ENCODE measurements around the gene CTNNA1. TPM values are rescaled to one million over a fixed set of nuclear protein-coding genes. Genes with fewer than 3 reads are reported as not detected.

The CTNNA1 gene
- total RNA-seq, 1 experiment from 2014 or later, result 1.9 TPM

GRCh38 chr5:138843316-138844124, 90.3 kb downstream of the CTNNA1 start:
- H3K9me2 ChIP-seq (replicated peaks; ENCODE audit: low read length), result no peaks in the 10 kb centered on the region
- ATAC-seq, result no peak
- intact Hi-C loops (cut with micrococcal nuclease), result no loop called here
- ChIA-PET CTCF (no interaction called here), POLR2A (ENCODE audit: unreplicated experiment) (no interaction called here)
- no peak overlapping the region for H3K4me2 ChIP-seq (ENCODE audit: low read length)
- H3K4me1 ChIP-seq (ENCODE audit: insufficient read depth, low read length), result no peaks in the 10 kb centered on the region
- BruUV-seq (replicated peaks), result no TSS peak
- H3K27ac ChIP-seq (ENCODE audit: low read length), result no peak overlapping the region
- no peaks in the 10 kb centered on the region for H3K9me3 ChIP-seq (ENCODE audit: low read length)
- no peaks in the 10 kb centered on the region for H3K36me3 ChIP-seq (ENCODE audit: low read depth, low read length)
- TF ChIP-seq EZH2 (IDR thresholded peaks at IDR 0.05; ENCODE audit: low read length, unreplicated experiment) (no peak), EZH2phosphoT487 (IDR thresholded peaks at IDR 0.05; ENCODE audit: borderline replicate concordance, low read length) (no peak), CTCF (conservative IDR thresholded peaks at IDR 0.05; ENCODE audit: low read depth, low read length) (no peak)
- H3K79me2 ChIP-seq (ENCODE audit: low read length), result no peaks in the 10 kb centered on the region
- DNase-seq, result no peak
- H3K27me3 ChIP-seq (ENCODE audit: low read length), result no peaks in the 10 kb centered on the region
- no peak overlapping the region for H3K9ac ChIP-seq (ENCODE audit: low read length)
- H3K4me3 ChIP-seq (ENCODE audit: low read length), result no peak overlapping the region
- no peaks in the 10 kb centered on the region for H3F3A ChIP-seq (ENCODE audit: low read length, unreplicated experiment)
- no peak overlapping the region for H2AFZ ChIP-seq (ENCODE audit: low read length)
- no peaks in the 10 kb centered on the region for H4K20me1 ChIP-seq (ENCODE audit: low read length)

GRCh38 chr5:138844125-138844461, 90.9 kb downstream of the CTNNA1 start:
- H3K27me3 ChIP-seq (ENCODE audit: low read length), result no peaks in the 10 kb centered on the region
- H3K9me3 ChIP-seq (ENCODE audit: low read length), result no peaks in the 10 kb centered on the region
- DNase-seq, result no peak
- no peak overlapping the region for H2AFZ ChIP-seq (ENCODE audit: low read length)
- H3K79me2 ChIP-seq (ENCODE audit: low read length), result no peaks in the 10 kb centered on the region
- H3K4me1 ChIP-seq (ENCODE audit: insufficient read depth, low read length), result no peaks in the 10 kb centered on the region
- no peaks in the 10 kb centered on the region for H4K20me1 ChIP-seq (ENCODE audit: low read length)
- H3F3A ChIP-seq (ENCODE audit: low read length, unreplicated experiment), result no peaks in the 10 kb centered on the region
- H3K9ac ChIP-seq (ENCODE audit: low read length), result no peak overlapping the region
- ATAC-seq, result no peak
- POLR2A ChIA-PET (ENCODE audit: unreplicated experiment), result no interaction called here
- H3K4me3 ChIP-seq (ENCODE audit: low read length), result no peak overlapping the region
- no peak overlapping the region for H3K27ac ChIP-seq (ENCODE audit: low read length)
- no peaks in the 10 kb centered on the region for H3K36me3 ChIP-seq (ENCODE audit: low read depth, low read length)
- intact Hi-C loops (cut with micrococcal nuclease), result no loop called here
- no peaks in the 10 kb centered on the region for H3K9me2 ChIP-seq (replicated peaks; ENCODE audit: low read length)
- no TSS peak for BruUV-seq (replicated peaks)
- TF ChIP-seq EZH2 (IDR thresholded peaks at IDR 0.05; ENCODE audit: low read length, unreplicated experiment) (no peak), EZH2phosphoT487 (IDR thresholded peaks at IDR 0.05; ENCODE audit: borderline replicate concordance, low read length) (no peak), CTCF (conservative IDR thresholded peaks at IDR 0.05; ENCODE audit: low read depth, low read length) (no peak)
- no peak overlapping the region for H3K4me2 ChIP-seq (ENCODE audit: low read length)
- CTCF ChIA-PET, result no interaction called here

- no TSS peak for BruUV-seq (replicated peaks)
- Histone ChIP-seq H3K9me2 (replicated peaks; ENCODE audit: low read length) (no peaks in the 10 kb centered on the region), H3K9ac (ENCODE audit: low read length) (no peak overlapping the region), H2AFZ (ENCODE audit: low read length) (no peak overlapping the region), H3K4me1 (ENCODE audit: insufficient read depth, low read length) (no peaks in the 10 kb centered on the region), H3K4me3 (ENCODE audit: low read length) (no peak overlapping the region), H3K79me2 (ENCODE audit: low read length) (no peaks in the 10 kb centered on the region), H3K27ac (ENCODE audit: low read length) (no peak overlapping the region), H3K27me3 (ENCODE audit: low read length) (no peaks in the 10 kb centered on the region), H3K36me3 (ENCODE audit: low read depth, low read length) (no peaks in the 10 kb centered on the region), H3F3A (ENCODE audit: low read length, unreplicated experiment) (no peaks in the 10 kb centered on the region), H3K4me2 (ENCODE audit: low read length) (no peak overlapping the region), H3K9me3 (ENCODE audit: low read length) (no peaks in the 10 kb centered on the region), H4K20me1 (ENCODE audit: low read length) (no peaks in the 10 kb centered on the region)
- intact Hi-C loops (cut with micrococcal nuclease), result no loop called here
- POLR2A ChIA-PET (ENCODE audit: unreplicated experiment), result no interaction called here
- ATAC-seq (no peak), DNase-seq (no peak)
- CTCF ChIA-PET, result no interaction called here
- no peak for TF ChIP-seq CTCF (conservative IDR thresholded peaks at IDR 0.05; ENCODE audit: low read depth, low read length)
- no peak for TF ChIP-seq EZH2 (IDR thresholded peaks at IDR 0.05; ENCODE audit: low read length, unreplicated experiment)
- TF ChIP-seq EZH2phosphoT487 (IDR thresholded peaks at IDR 0.05; ENCODE audit: borderline replicate concordance, low read length), result no peak
Measured at GRCh38 chr5:138844812-138845513, 91.7 kb downstream of the CTNNA1 start.

Measured in PC-3 (cell line).